Measurements from ENCODE around the gene CREB1. TPM values are rescaled to one million over a fixed set of nuclear protein-coding genes. Genes with fewer than 3 reads are reported as not detected.
"Not testable (repeated sequence)": the region's sequence is repeated elsewhere in the genome, so short reads cannot be mapped to it uniquely, and the experiment has no call there.

Gene CREB1
- total RNA-seq, 1 donor from 2014 or later: 76.8 TPM

GRCh38 chr2:207632575-207633493 is 103.1 kb downstream of the CREB1 start:
- Mint-ChIP-seq H3K9me3 (ENCODE audit: unreplicated experiment) (no peaks in the 10 kb centered on the region), H3K4me3 (ENCODE audit: unreplicated experiment) (no peak overlapping the region), H3K4me1 (ENCODE audit: unreplicated experiment) (no peaks in the 10 kb centered on the region), H3K27me3 (ENCODE audit: unreplicated experiment) (no peaks in the 10 kb centered on the region), H3K36me3 (ENCODE audit: low read depth, unreplicated experiment) (no peaks in the 10 kb centered on the region), H3K27ac (ENCODE audit: unreplicated experiment) (no peak overlapping the region)
- DNase-seq (ENCODE audit: low spot score): no peak
- TF ChIP-seq CTCF (IDR thresholded peaks at IDR 0.05; ENCODE audit: unreplicated experiment): no peak

- H3K36me3 Mint-ChIP-seq (ENCODE audit: low read depth, unreplicated experiment): no peaks in the 10 kb centered on the region
- no peak overlapping the region for H3K27ac Mint-ChIP-seq (ENCODE audit: unreplicated experiment)
- no peaks in the 10 kb centered on the region for H3K9me3 Mint-ChIP-seq (ENCODE audit: unreplicated experiment)
- no peaks in the 10 kb centered on the region for H3K4me1 Mint-ChIP-seq (ENCODE audit: unreplicated experiment)
- TF ChIP-seq CTCF (IDR thresholded peaks at IDR 0.05; ENCODE audit: unreplicated experiment): no peak
- no peaks in the 10 kb centered on the region for H3K27me3 Mint-ChIP-seq (ENCODE audit: unreplicated experiment)
- H3K4me3 Mint-ChIP-seq (ENCODE audit: unreplicated experiment): no peak overlapping the region
- DNase-seq (ENCODE audit: low spot score): no peak
Observed at GRCh38 chr2:207633686-207634085, 103.9 kb downstream of the CREB1 start.

GRCh38 chr2:207635468-207636200 is 105.9 kb downstream of the CREB1 start:
- no peaks in the 10 kb centered on the region for H3K27me3 Mint-ChIP-seq (ENCODE audit: unreplicated experiment)
- H3K4me1 Mint-ChIP-seq (ENCODE audit: unreplicated experiment): no peaks in the 10 kb centered on the region
- H3K36me3 Mint-ChIP-seq (ENCODE audit: low read depth, unreplicated experiment): no peaks in the 10 kb centered on the region
- TF ChIP-seq CTCF (IDR thresholded peaks at IDR 0.05; ENCODE audit: unreplicated experiment): no peak
- no peak for DNase-seq (ENCODE audit: low spot score)
- no peaks in the 10 kb centered on the region for H3K9me3 Mint-ChIP-seq (ENCODE audit: unreplicated experiment)
- no peak overlapping the region for H3K4me3 Mint-ChIP-seq (ENCODE audit: unreplicated experiment)
- H3K27ac Mint-ChIP-seq (ENCODE audit: unreplicated experiment): no peak overlapping the region

- DNase-seq (ENCODE audit: low spot score); H3K36me3 Mint-ChIP-seq (ENCODE audit: low read depth, unreplicated experiment); H3K27me3 Mint-ChIP-seq (ENCODE audit: unreplicated experiment); H3K27ac Mint-ChIP-seq (ENCODE audit: unreplicated experiment); H3K4me3 Mint-ChIP-seq (ENCODE audit: unreplicated experiment); H3K4me1 Mint-ChIP-seq (ENCODE audit: unreplicated experiment); H3K9me3 Mint-ChIP-seq (ENCODE audit: unreplicated experiment): not testable (repeated sequence)
Observed at GRCh38 chr2:207639288-207639687, 109.5 kb downstream of the CREB1 start.

GRCh38 chr2:207640160-207640559 is 110.4 kb downstream of the CREB1 start:
- H3K4me3 Mint-ChIP-seq (ENCODE audit: unreplicated experiment): no peak overlapping the region
- H3K9me3 Mint-ChIP-seq (ENCODE audit: unreplicated experiment): no peaks in the 10 kb centered on the region
- TF ChIP-seq CTCF (IDR thresholded peaks at IDR 0.05; ENCODE audit: unreplicated experiment): no peak
- H3K27ac Mint-ChIP-seq (ENCODE audit: unreplicated experiment): no peak overlapping the region
- no peaks in the 10 kb centered on the region for H3K4me1 Mint-ChIP-seq (ENCODE audit: unreplicated experiment)
- H3K27me3 Mint-ChIP-seq (ENCODE audit: unreplicated experiment): peaks cover 2% of the 10 kb centered on the region
- no peaks in the 10 kb centered on the region for H3K36me3 Mint-ChIP-seq (ENCODE audit: low read depth, unreplicated experiment)
- no peak for DNase-seq (ENCODE audit: low spot score)

All from endothelial cell (in vitro differentiated cells).